K562 (cell line): ENCODE measurements around the gene CLNK. TPM values are rescaled to one million over a fixed set of nuclear protein-coding genes. Genes with fewer than 3 reads are reported as not detected.

Source experiments
- COPS2 ChIP-seq: fragments of 450-650 bp; conservative IDR thresholded peaks from 2 replicates; pipeline ENCODE4 v1.6.1; 2016; ENCODE audit warnings: mild to moderate bottlenecking, moderate library complexity
- CXXC5 ChIP-seq: fragments of 250-450 bp; sonication (Bioruptor Pico); IDR thresholded peaks from 2 replicates; pipeline ENCODE4 v1.8.0; 2022; ENCODE audit warnings: inconsistent platforms, mild to moderate bottlenecking, moderate library complexity
- HLTF ChIP-seq: fragments of 450-650 bp; IDR thresholded peaks from 2 replicates; pipeline ENCODE4 v1.6.1; 2016
- KLF10 ChIP-seq: fragments of 250-450 bp; sonication (Bioruptor Pico); IDR thresholded peaks from 2 replicates; pipeline ENCODE4 v1.6.1; 2021; ENCODE audit warnings: matching md5 sums
- MAZ ChIP-seq, 2 experiments: fragments of 450-650 bp in 1 of 2; sonication (generic) in 1 of 2; formaldehyde crosslinking; IDR thresholded peaks in 1 of 2; conservative IDR thresholded peaks in 1 of 2; 2 replicates each; pipeline versions ENCODE4 v1.4.0 to v1.5.0; 2020; ENCODE audit warnings: mild to moderate bottlenecking in 1 of 2, missing genetic modification reagents in 1 of 2
- NR2C2 ChIP-seq, 2 experiments: fragments of 200-800 bp in 1 of 2; sonication (Bioruptor generic) in 1 of 2; sonication (generic) in 1 of 2; formaldehyde crosslinking in 1 of 2; IDR thresholded peaks; 2 replicates each; pipeline versions ENCODE4 v1.6.1 to v1.8.0; 2016 to 2022; ENCODE audit warnings: mild to moderate bottlenecking in 1 of 2, missing compliant biosample characterization in 1 of 2, missing genetic modification characterization in 1 of 2, missing genetic modification reagents in 1 of 2
- PPARD ChIP-seq: fragments of 250-450 bp; sonication (Bioruptor Pico); IDR thresholded peaks from 2 replicates; pipeline ENCODE4 v1.8.0; 2022; ENCODE audit warnings: inconsistent platforms, mild to moderate bottlenecking, moderate library complexity
- RAD21 ChIP-seq, 2 experiments: fragments of 250-450 bp in 1 of 2; fragments of 450-650 bp in 1 of 2; sonication (Bioruptor Pico) in 1 of 2; formaldehyde crosslinking in 1 of 2; IDR thresholded peaks in 1 of 2; conservative IDR thresholded peaks in 1 of 2; 2 replicates each; pipeline versions ENCODE4 v1.4.0 to v1.8.0; 2020 to 2022; ENCODE audit warnings: mild to moderate bottlenecking in 2 of 2, moderate library complexity in 1 of 2
- SRSF1 ChIP-seq: fragments of 200-400 bp; formaldehyde crosslinking; IDR thresholded peaks from 2 replicates; pipeline ENCODE4 v1.6.1; 2017; ENCODE audit warnings: mild to moderate bottlenecking, low read depth, low read length, moderate library complexity
- ZNF124 ChIP-seq: sonication (generic); formaldehyde crosslinking; IDR thresholded peaks from 2 replicates; pipeline ENCODE4 v1.8.1; 2022; ENCODE audit warnings: missing genetic modification reagents
- polyA plus RNA-seq, 8 experiments: library from polyadenylated mRNA; depleted of rRNA in 4 of 8; stranded (reverse) in 5 of 8; unstranded in 3 of 8; fragments of >200 nt; fragmentation: Nextera tagmentation in 2 of 8; fragmentation: Illumina TruSeq in 1 of 8; extraction: Ambion mirVana in 2 of 8; extraction: Trizol in 1 of 8; gene quantifications; 2 replicates each; pipeline versions ENCODE4 v1.2.1 to v1.2.3, GENCODE V29; 2011 to 2014; ENCODE audit warnings: inconsistent platforms in 1 of 8, missing spikeins in 1 of 8
- total RNA-seq, 7 experiments: library from RNA; depleted of rRNA in 6 of 7; stranded (reverse); fragments of >200 nt in 6 of 7; fragmentation: Illumina TruSeq in 2 of 7; extraction: Trizol in 2 of 7; gene quantifications; 2 replicates each; pipeline versions ENCODE4 v1.2.1 to v1.2.3, GENCODE V29; 2011 to 2021; ENCODE audit warnings: low replicate concordance in 1 of 7
- TF ChIP-seq, protein P1 (sequence below): fragments of 150-350 bp; conservative IDR thresholded peaks from 2 replicates; pipeline ENCODE4 v1.6.1; 2014; ENCODE audit warnings: low read length
- TF ChIP-seq, protein P2 (sequence below), 2 experiments: fragments of 450-650 bp in 1 of 2; sonication (generic) in 1 of 2; formaldehyde crosslinking in 1 of 2; IDR thresholded peaks in 1 of 2; conservative IDR thresholded peaks in 1 of 2; 2 replicates each; pipeline versions ENCODE4 v1.6.1 to v1.8.1; 2016 to 2023; ENCODE audit warnings: mild to moderate bottlenecking in 2 of 2, moderate library complexity in 2 of 2, inconsistent platforms in 1 of 2, missing genetic modification reagents in 1 of 2
- TF ChIP-seq, protein P3 (sequence below), 2 experiments: fragments of 150-350 bp in 1 of 2; IDR thresholded peaks; 2 replicates each; pipeline ENCODE4 v1.6.1; 2012 to 2016; ENCODE audit warnings: low read depth in 2 of 2, low read length in 2 of 2, mild to moderate bottlenecking in 1 of 2, moderate library complexity in 1 of 2
- TF ChIP-seq, protein P4 (sequence below): fragments of 250-450 bp; sonication (Bioruptor Pico); IDR thresholded peaks from 2 replicates; pipeline ENCODE4 v1.5.0; 2020; ENCODE audit warnings: mild to moderate bottlenecking
- TF ChIP-seq, protein P5 (sequence below): fragments of 250-450 bp; sonication (Bioruptor Pico); IDR thresholded peaks from 2 replicates; pipeline ENCODE4 v1.8.0; 2022; ENCODE audit warnings: moderate library complexity, mild to moderate bottlenecking, inconsistent platforms

CLNK gene
- total and polyA plus RNA-seq, 9 of the 15 experiments (the other 6 are each of a cell fraction or from before 2014, with no cell fraction given): not detected

DNA sequence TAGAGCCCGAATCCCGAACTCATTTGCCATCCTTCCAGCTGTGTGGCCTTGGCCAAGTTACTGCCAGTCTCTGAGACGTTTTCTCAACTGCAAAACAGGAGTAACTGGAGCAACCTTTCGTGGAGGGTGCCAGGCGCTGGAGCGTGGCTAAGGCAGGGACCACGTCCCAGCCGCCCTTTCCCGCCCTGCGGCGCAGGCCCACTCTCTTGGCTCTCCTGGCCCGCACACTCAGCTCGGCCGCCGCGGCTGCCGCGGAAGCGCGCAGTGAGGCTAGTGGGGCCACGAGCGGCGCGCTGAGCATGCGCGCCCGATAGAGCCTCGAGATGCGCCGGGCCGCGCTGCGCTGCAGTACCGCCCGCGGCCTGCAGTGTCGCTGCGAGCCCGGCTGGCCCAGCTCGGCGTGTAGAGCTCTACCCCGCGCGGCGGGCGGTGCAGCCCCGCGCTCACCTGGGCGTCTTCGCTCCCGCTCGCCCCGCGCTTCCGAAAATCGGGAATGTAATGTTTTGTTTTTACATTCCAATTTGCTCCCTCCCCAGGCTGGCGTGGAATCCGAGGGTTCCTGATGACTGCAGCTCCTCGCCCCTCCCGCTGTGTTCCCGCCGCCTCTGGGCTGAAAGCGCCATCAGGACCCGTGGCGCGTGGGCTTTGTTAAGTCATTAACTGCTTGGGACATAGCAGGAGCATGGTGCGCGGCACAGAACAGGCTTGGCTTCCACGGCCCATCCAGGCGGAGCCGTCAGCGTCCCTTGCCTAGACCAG is 223.3 kb downstream of the CLNK start (continued):
- TF ChIP-seq, protein P1, sequence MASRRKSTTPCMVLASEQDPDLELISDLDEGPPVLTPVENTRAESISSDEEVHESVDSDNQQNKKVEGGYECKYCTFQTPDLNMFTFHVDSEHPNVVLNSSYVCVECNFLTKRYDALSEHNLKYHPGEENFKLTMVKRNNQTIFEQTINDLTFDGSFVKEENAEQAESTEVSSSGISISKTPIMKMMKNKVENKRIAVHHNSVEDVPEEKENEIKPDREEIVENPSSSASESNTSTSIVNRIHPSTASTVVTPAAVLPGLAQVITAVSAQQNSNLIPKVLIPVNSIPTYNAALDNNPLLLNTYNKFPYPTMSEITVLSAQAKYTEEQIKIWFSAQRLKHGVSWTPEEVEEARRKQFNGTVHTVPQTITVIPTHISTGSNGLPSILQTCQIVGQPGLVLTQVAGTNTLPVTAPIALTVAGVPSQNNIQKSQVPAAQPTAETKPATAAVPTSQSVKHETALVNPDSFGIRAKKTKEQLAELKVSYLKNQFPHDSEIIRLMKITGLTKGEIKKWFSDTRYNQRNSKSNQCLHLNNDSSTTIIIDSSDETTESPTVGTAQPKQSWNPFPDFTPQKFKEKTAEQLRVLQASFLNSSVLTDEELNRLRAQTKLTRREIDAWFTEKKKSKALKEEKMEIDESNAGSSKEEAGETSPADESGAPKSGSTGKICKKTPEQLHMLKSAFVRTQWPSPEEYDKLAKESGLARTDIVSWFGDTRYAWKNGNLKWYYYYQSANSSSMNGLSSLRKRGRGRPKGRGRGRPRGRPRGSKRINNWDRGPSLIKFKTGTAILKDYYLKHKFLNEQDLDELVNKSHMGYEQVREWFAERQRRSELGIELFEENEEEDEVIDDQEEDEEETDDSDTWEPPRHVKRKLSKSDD: no peak
- TF ChIP-seq PPARD: no peak
- no peak for TF ChIP-seq COPS2
- TF ChIP-seq, protein P2, sequence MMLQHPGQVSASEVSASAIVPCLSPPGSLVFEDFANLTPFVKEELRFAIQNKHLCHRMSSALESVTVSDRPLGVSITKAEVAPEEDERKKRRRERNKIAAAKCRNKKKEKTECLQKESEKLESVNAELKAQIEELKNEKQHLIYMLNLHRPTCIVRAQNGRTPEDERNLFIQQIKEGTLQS (IDR thresholded peaks at IDR 0.05): peak; percentile 53
- TF ChIP-seq, protein P2 (CRISPR knock-in tag; conservative IDR thresholded peaks at IDR 0.05): no peak
- TF ChIP-seq KLF10: no peak
- TF ChIP-seq, protein P3, sequence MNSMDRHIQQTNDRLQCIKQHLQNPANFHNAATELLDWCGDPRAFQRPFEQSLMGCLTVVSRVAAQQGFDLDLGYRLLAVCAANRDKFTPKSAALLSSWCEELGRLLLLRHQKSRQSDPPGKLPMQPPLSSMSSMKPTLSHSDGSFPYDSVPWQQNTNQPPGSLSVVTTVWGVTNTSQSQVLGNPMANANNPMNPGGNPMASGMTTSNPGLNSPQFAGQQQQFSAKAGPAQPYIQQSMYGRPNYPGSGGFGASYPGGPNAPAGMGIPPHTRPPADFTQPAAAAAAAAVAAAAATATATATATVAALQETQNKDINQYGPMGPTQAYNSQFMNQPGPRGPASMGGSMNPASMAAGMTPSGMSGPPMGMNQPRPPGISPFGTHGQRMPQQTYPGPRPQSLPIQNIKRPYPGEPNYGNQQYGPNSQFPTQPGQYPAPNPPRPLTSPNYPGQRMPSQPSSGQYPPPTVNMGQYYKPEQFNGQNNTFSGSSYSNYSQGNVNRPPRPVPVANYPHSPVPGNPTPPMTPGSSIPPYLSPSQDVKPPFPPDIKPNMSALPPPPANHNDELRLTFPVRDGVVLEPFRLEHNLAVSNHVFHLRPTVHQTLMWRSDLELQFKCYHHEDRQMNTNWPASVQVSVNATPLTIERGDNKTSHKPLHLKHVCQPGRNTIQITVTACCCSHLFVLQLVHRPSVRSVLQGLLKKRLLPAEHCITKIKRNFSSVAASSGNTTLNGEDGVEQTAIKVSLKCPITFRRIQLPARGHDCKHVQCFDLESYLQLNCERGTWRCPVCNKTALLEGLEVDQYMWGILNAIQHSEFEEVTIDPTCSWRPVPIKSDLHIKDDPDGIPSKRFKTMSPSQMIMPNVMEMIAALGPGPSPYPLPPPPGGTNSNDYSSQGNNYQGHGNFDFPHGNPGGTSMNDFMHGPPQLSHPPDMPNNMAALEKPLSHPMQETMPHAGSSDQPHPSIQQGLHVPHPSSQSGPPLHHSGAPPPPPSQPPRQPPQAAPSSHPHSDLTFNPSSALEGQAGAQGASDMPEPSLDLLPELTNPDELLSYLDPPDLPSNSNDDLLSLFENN (IDR thresholded peaks at IDR 0.05; ENCODE audit: low read depth in 2 of 2, low read length in 2 of 2): no peak
- peak; percentile 97 for TF ChIP-seq ZNF124 (CRISPR knock-in tag)
- TF ChIP-seq MAZ (CRISPR knock-in tag; conservative IDR thresholded peaks at IDR 0.05 in 1 of 2, IDR thresholded peaks at IDR 0.05 in 1 of 2): peak in 1 of 2 experiments; percentile 27; a peak in 1 of 4 replicates
- TF ChIP-seq NR2C2 (CRISPR knock-in tag; IDR thresholded peaks at IDR 0.05): peak; percentile 64; the same call in 1 of the 2 replicates
- no peak for TF ChIP-seq NR2C2 (tag; IDR thresholded peaks at IDR 0.05)
- TF ChIP-seq, protein P4, sequence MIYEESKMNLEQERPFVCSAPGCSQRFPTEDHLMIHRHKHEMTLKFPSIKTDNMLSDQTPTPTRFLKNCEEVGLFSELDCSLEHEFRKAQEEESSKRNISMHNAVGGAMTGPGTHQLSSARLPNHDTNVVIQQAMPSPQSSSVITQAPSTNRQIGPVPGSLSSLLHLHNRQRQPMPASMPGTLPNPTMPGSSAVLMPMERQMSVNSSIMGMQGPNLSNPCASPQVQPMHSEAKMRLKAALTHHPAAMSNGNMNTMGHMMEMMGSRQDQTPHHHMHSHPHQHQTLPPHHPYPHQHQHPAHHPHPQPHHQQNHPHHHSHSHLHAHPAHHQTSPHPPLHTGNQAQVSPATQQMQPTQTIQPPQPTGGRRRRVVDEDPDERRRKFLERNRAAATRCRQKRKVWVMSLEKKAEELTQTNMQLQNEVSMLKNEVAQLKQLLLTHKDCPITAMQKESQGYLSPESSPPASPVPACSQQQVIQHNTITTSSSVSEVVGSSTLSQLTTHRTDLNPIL (CRISPR knock-in tag): no peak
- TF ChIP-seq SRSF1: peak; percentile 86; the same call in 1 of the 2 replicates
- TF ChIP-seq, protein P5, sequence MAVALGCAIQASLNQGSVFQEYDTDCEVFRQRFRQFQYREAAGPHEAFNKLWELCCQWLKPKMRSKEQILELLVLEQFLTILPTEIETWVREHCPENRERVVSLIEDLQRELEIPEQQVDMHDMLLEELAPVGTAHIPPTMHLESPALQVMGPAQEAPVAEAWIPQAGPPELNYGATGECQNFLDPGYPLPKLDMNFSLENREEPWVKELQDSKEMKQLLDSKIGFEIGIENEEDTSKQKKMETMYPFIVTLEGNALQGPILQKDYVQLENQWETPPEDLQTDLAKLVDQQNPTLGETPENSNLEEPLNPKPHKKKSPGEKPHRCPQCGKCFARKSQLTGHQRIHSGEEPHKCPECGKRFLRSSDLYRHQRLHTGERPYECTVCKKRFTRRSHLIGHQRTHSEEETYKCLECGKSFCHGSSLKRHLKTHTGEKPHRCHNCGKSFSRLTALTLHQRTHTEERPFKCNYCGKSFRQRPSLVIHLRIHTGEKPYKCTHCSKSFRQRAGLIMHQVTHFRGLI: no peak
- no peak for TF ChIP-seq HLTF
- peak; percentile 59 for TF ChIP-seq CXXC5 (CRISPR knock-in tag)
- peak; percentile 54 to 57; a peak in 3 of 4 replicates for TF ChIP-seq RAD21 (CRISPR knock-in tag; conservative IDR thresholded peaks at IDR 0.05 in 1 of 2, IDR thresholded peaks at IDR 0.05 in 1 of 2)
